Gastroesophageal sphincter (tissue), 4 donors: Measurements from ENCODE around the gene XXYLT1. TPM values are rescaled to one million over a fixed set of nuclear protein-coding genes. Genes with fewer than 3 reads are reported as not detected.

ENCODE experiments used
- ATAC-seq: fragments of 150-250 bp; one replicate; pipeline ENCODE4 v1.9.1; 2016; ENCODE audit warnings: mild to moderate bottlenecking, moderate library complexity
- H3K27ac ChIP-seq, 4 donors: fragments of 200-600 bp; sonication (generic) in 3 of 4; 1 replicate in 3 of 4; 2 replicates in 1 of 4; pipeline ENCODE4 v1.5.1; 2016 to 2019
- H3K27me3 ChIP-seq: fragments of 200-600 bp; sonication (generic); one replicate; pipeline ENCODE4 v1.5.1; 2019
- H3K36me3 ChIP-seq, 2 donors: fragments of 200-600 bp; sonication (generic); one replicate each; pipeline ENCODE4 v1.5.1; 2019; ENCODE audit warnings: control low read depth in 1 of 2
- H3K4me1 ChIP-seq, 3 donors: fragments of 200-600 bp; sonication (generic); 1 replicate in 2 of 3; 2 replicates in 1 of 3; pipeline ENCODE4 v1.5.1; 2016 to 2019; ENCODE audit warnings: control low read depth in 2 of 3
- H3K4me3 ChIP-seq, 2 donors: fragments of 200-600 bp; sonication (generic); one replicate each; pipeline ENCODE4 v1.5.1; 2019; ENCODE audit warnings: mild to moderate bottlenecking in 1 of 2, moderate library complexity in 1 of 2
- H3K9me3 ChIP-seq, 3 donors: fragments of 200-600 bp; sonication (generic); one replicate each; pipeline ENCODE4 v1.5.1; 2017 to 2019; ENCODE audit warnings: control low read depth in 2 of 3
- CTCF ChIP-seq, 4 experiments: fragments of 200-600 bp in 2 of 4; fragments of 450-650 bp in 2 of 4; sonication (generic) in 1 of 4; IDR thresholded peaks; one replicate each; pipeline ENCODE4 v1.5.1; 2017 to 2019; ENCODE audit warnings: antibody characterized with exemption in 4 of 4, mild to moderate bottlenecking in 2 of 4, moderate library complexity in 2 of 4
- EP300 ChIP-seq: sonication (generic); formaldehyde crosslinking; IDR thresholded peaks from one replicate; pipeline ENCODE4 v1.6.1; 2017; ENCODE audit warnings: antibody characterized with exemption, mild to moderate bottlenecking
- POLR2A ChIP-seq, 2 donors: fragments of 450-650 bp; IDR thresholded peaks; one replicate each; pipeline ENCODE4 v1.6.1; 2017; ENCODE audit warnings: antibody characterized with exemption in 2 of 2, mild to moderate bottlenecking in 2 of 2, moderate library complexity in 1 of 2
- POLR2AphosphoS5 ChIP-seq: sonication (generic); formaldehyde crosslinking; IDR thresholded peaks from one replicate; pipeline ENCODE4 v1.6.1; 2017; ENCODE audit warnings: antibody characterized with exemption
- whole genome bisulfite sequencing, 2 donors: methylation state at CpG; one replicate each; pipeline ENCODE4 v1.1.5; 2018; ENCODE audit warnings: low coverage in 1 of 2; 5-methylcytosine and 5-hydroxymethylcytosine counted together
- total RNA-seq, 4 donors: library from RNA; depleted of rRNA; stranded (reverse); fragments of >200 nt; gene quantifications; one replicate each; pipeline ENCODE4 v1.1.0, GENCODE V29; 2016

The XXYLT1 gene
- total RNA-seq, 4 donors from 2014 or later, result 10.1 to 14.0 (median 12.5) TPM

- Histone ChIP-seq H3K9me3 (no peaks in the 10 kb centered on the region), H3K27ac (no peak overlapping the region), H3K4me3 (no peak overlapping the region), H3K27me3 (no peaks in the 10 kb centered on the region), H3K4me1 (peaks cover 0 to 11% (median 0%) of the 10 kb centered on the region in 3 donors), H3K36me3 (no peaks in the 10 kb centered on the region)
- WGBS, 2 donors, result 80% methylated on average over 14 of the region's 16 CpGs; no CpG with 5 or more reads in 1 of the 2 donors
- ATAC-seq, result no peak
- TF ChIP-seq POLR2AphosphoS5 (no peak), EP300 (no peak), CTCF (IDR thresholded peaks at IDR 0.05) (no peak), POLR2A (IDR thresholded peaks at IDR 0.05) (no peak)
Measured at GRCh38 chr3:195080571-195081151, 190.3 kb downstream of the XXYLT1 start.

DNA sequence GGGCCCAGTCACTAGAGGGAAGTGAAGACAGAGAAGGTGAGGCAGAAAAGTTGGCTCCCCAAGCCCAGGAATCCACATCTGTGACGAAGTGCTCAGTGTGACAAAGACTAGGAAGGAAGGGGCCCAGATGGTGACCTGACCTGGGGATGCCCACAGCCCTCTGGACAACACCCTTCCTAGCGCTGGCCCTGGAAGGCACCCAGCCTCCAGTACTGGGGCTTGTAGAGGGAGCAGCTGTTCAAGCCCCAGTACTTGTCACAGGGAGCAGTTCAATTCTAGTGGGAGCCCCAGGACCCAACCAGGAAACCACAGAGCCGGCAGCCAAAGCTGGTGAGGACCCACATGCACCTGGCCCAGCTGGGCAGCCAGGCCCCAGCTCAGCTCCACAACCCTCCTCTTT is 190.8 kb downstream of the XXYLT1 start:
- Histone ChIP-seq H3K27ac (no peak overlapping the region), H3K27me3 (no peaks in the 10 kb centered on the region), H3K4me3 (no peak overlapping the region), H3K36me3 (no peaks in the 10 kb centered on the region), H3K4me1 (peaks cover 0 to 11% (median 0%) of the 10 kb centered on the region in 3 donors), H3K9me3 (no peaks in the 10 kb centered on the region)
- no peak for TF ChIP-seq POLR2AphosphoS5
- TF ChIP-seq POLR2A (IDR thresholded peaks at IDR 0.05), result no peak
- TF ChIP-seq CTCF (IDR thresholded peaks at IDR 0.05), result no peak
- TF ChIP-seq EP300, result no peak
- ATAC-seq, result peak; percentile 37
- no CpG with 5 or more reads among the region's 3 CpGs for WGBS, 2 donors

GRCh38 chr3:195079636-195080035 is 191.3 kb downstream of the XXYLT1 start:
- no peak for TF ChIP-seq POLR2A (IDR thresholded peaks at IDR 0.05)
- TF ChIP-seq POLR2AphosphoS5, result no peak
- TF ChIP-seq CTCF (IDR thresholded peaks at IDR 0.05), result no peak
- TF ChIP-seq EP300, result no peak
- Histone ChIP-seq H3K4me1 (peaks cover 0 to 11% (median 0%) of the 10 kb centered on the region in 3 donors), H3K9me3 (no peaks in the 10 kb centered on the region), H3K27ac (no peak overlapping the region), H3K4me3 (no peak overlapping the region), H3K36me3 (no peaks in the 10 kb centered on the region), H3K27me3 (no peaks in the 10 kb centered on the region)
- ATAC-seq, result no peak
- WGBS, 2 donors, result 77 to 80% methylated on average over 3 to 5 of the region's 5 CpGs

DNA sequence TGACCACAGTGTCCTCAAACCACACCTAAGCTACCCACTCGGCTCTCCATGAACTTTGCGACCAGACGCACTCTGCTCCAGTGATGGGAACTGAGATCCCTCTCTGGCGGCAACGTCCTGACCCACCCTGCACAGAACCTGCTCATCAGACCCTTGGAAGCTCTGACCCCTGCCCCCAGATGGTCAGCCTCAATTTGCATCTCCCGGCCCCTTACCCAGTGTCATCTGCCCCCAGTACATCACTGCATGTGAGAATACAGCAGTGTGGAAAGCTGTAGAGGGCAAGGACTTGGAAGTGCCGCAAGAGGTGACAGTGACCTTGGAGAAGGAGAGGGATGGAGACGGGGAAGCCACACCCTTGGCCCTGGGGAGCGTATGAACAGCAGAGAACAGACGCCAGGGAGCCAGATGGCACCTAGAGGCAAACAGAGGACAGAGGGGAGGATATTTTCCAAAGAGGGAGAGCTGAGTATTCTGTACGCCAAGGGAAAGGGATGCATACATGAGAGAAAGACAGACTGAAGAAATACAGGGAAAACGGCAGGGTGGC is 192.0 kb downstream of the XXYLT1 start:
- Histone ChIP-seq H3K4me3 (no peak overlapping the region), H3K4me1 (peaks cover 0 to 11% (median 0%) of the 10 kb centered on the region in 3 donors), H3K27me3 (no peaks in the 10 kb centered on the region), H3K27ac (no peak overlapping the region), H3K9me3 (no peaks in the 10 kb centered on the region), H3K36me3 (no peaks in the 10 kb centered on the region)
- TF ChIP-seq POLR2A (IDR thresholded peaks at IDR 0.05) (no peak), CTCF (IDR thresholded peaks at IDR 0.05) (no peak), EP300 (no peak), POLR2AphosphoS5 (no peak)
- no peak for ATAC-seq
- 84 to 86% methylated on average over 8 to 9 of the region's 12 CpGs for WGBS, 2 donors
